Bronchus fibroblast of lung (primary cell): ENCODE measurements around the gene GOLGA8G. TPM values are rescaled to one million over a fixed set of nuclear protein-coding genes. Genes with fewer than 3 reads are reported as not detected.

Source experiments
- total RNA-seq: library from RNA; depleted of rRNA; stranded (reverse); fragments of >200 nt; gene quantifications from 2 replicates; pipeline ENCODE4 v1.2.3, GENCODE V29; 2015

GOLGA8G gene, protein sequence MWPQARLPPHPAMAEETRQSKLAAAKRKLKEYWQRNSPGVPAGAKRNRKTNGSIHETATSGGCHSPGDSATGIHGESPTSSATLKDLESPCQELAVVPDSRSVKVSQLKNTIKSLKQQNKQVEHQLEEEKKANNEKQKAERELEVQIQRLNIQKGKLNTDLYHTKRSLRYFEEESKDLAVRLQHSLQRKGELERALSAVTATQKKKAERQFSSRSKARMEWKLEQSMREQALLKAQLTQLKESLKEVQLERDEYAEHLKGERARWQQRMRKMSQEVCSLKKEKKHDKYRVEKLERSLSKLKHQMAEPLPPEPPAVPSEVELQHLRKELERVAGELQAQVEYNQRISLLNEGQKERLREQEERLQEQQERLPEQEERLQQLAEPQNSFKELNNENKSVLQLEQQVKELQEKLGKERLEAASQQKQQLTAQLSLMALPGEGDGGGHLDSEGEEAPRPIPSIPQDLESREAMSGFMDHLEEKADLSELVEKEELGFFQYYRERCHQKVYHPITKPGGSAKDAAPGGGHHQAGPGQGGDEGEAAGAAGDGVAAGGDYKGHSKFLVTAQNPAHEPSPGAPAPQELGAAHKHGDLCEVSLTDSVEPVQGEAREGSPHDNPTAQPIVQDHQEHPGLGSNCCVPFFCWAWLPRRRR
- total RNA-seq = not detected in 2 replicates

DNA sequence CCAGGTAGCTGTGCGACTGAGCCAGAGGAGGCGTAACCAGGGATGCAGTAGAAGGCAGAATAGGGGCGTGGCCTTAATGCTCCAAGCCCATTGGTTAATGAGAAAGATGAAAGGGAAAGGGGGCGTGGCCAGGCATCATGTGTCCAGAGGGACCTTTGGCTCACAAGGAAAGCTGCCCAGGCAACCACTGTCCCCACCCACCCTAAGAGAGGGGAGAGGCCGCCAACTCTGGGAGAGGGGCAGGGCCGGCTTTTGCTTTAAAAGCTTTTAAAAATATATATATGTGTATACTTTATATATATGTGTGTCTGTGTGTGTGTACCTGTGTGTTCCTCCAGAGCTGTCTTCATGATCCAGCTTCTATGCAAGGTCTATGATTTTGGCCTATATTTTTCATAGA is at the start of gene GOLGA8G:
GOLGA8G (minus strand) TSS at position 18 of the 400 bp plus-strand sequence. CDS start 62 bp downstream, outside the sequence.

DNA sequence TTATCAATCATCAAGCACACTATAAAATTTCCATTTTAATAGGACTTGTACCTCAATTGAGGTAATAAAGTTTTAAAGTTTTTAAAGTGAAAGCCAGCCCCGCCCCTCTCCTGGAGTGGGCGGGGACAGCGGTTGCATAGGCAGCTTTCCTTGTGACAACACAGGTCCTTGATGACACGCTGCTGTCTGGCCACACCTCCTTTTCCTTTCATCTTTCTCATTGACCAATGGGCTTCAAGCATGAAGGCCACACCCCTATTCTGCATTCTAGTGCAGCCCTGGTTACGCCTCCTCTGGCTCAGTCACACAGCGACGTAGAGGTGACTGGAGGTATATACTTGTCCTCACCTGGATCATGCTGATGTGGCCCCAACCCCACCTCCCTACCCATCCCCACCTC is 20.5 kb upstream of the GOLGA8G start, which contains the start of gene GOLGA6L25:
GOLGA6L25 (plus strand) TSS at position 301 of the 400 bp plus-strand sequence; CDS start at position 362, 61 bp downstream.

Other genes starting within 250 kb of the GOLGA8G start
- 17.1 and 24.5 TPM in 2 replicates for gene HERC2, start 210.8 kb downstream of the GOLGA8G start, total RNA-seq
- not detected in 2 replicates for gene GOLGA6L24, start 174.9 kb downstream of the GOLGA8G start, total RNA-seq
- gene GOLGA8F, start 154.3 kb downstream of the GOLGA8G start, total RNA-seq = not detected in 2 replicates
- not detected in 2 replicates for gene GOLGA6L25, start 20.6 kb upstream of the GOLGA8G start, total RNA-seq
- not detected in 2 replicates for gene GOLGA8M, start 179.4 kb upstream of the GOLGA8G start, total RNA-seq